HepG2 (cell line): ENCODE results near the gene ZNF280A. TPM values are rescaled to one million over a fixed set of nuclear protein-coding genes. Genes with fewer than 3 reads are reported as not detected.

Source experiments
- CBX5 ChIP-seq: sonication (generic); formaldehyde crosslinking; IDR thresholded peaks from 2 replicates; pipeline ENCODE4 v1.4.0; 2020; ENCODE audit warnings: missing genetic modification reagents, borderline replicate concordance
- FOXC1 ChIP-seq: sonication (generic); formaldehyde crosslinking; IDR thresholded peaks from 2 replicates; pipeline ENCODE4 v1.8.0; 2022; ENCODE audit warnings: mild to moderate bottlenecking, missing genetic modification reagents, borderline replicate concordance
- FOXJ3 ChIP-seq: sonication (generic); formaldehyde crosslinking; IDR thresholded peaks from 2 replicates; pipeline ENCODE4 v1.4.0; 2020; ENCODE audit warnings: missing genetic modification reagents, mild to moderate bottlenecking, borderline replicate concordance
- RFX1 ChIP-seq: fragments of 450-650 bp; IDR thresholded peaks from 2 replicates; pipeline ENCODE4 v1.6.1; 2017
- SP5 ChIP-seq: IDR thresholded peaks from 2 replicates; pipeline ENCODE4 v1.6.1; 2016; ENCODE audit warnings: low read depth, borderline replicate concordance
- SUZ12 ChIP-seq: fragments of 150-350 bp; IDR thresholded peaks from 2 replicates; pipeline ENCODE4 v1.6.1; 2014; ENCODE audit warnings: low read depth, low read length
- TEAD3 ChIP-seq: optimal IDR thresholded peaks from 2 replicates; pipeline ENCODE3; 2016; ENCODE audit warnings: borderline replicate concordance
- ZBTB20 ChIP-seq: sonication (generic); formaldehyde crosslinking; IDR thresholded peaks from 2 replicates; pipeline ENCODE4 v1.8.1; 2023; ENCODE audit warnings: missing genetic modification reagents, low read depth, mild to moderate bottlenecking, borderline replicate concordance
- ZBTB3 ChIP-seq: sonication (generic); formaldehyde crosslinking; IDR thresholded peaks from 2 replicates; pipeline ENCODE4 v1.4.0; 2020; ENCODE audit warnings: low read depth, mild to moderate bottlenecking, moderate library complexity, missing genetic modification reagents, borderline replicate concordance
- ZNF3 ChIP-seq: IDR thresholded peaks from 2 replicates; pipeline ENCODE4 v1.7.0; 2017; ENCODE audit warnings: inconsistent platforms
- ZNF724P ChIP-seq: sonication (generic); formaldehyde crosslinking; IDR thresholded peaks from 2 replicates; pipeline ENCODE4 v1.8.0; 2022; ENCODE audit warnings: missing genetic modification reagents, borderline replicate concordance
- polyA plus RNA-seq, 8 experiments: library from polyadenylated mRNA; depleted of rRNA in 3 of 8; stranded (reverse) in 7 of 8; unstranded in 1 of 8; fragments of >200 nt; fragmentation: Illumina TruSeq in 4 of 8; extraction: Trizol in 4 of 8; gene quantifications; 2 replicates each; pipeline versions ENCODE4 v1.2.1 to v1.2.3, GENCODE V29; 2011 to 2016; ENCODE audit warnings: low read depth in 4 of 8, missing spikeins in 1 of 8, mixed read lengths in 1 of 8; ENCODE audit not compliant: insufficient read depth in 1 of 8
- total RNA-seq, 5 experiments: library from RNA; depleted of rRNA; stranded (reverse); fragments of >200 nt; fragmentation: Illumina TruSeq; extraction: Trizol; gene quantifications; 2 replicates each; pipeline ENCODE4 v1.2.3, GENCODE V29; 2016; ENCODE audit warnings: low read depth in 1 of 5
- TF ChIP-seq, protein P1 (sequence below), 2 experiments: sonication (generic) in 1 of 2; formaldehyde crosslinking in 1 of 2; IDR thresholded peaks; 2 replicates each; pipeline versions ENCODE4 v1.4.0 to v1.6.1; 2016 to 2020; ENCODE audit warnings: borderline replicate concordance in 1 of 2, low read depth in 1 of 2, mild to moderate bottlenecking in 1 of 2, missing genetic modification reagents in 1 of 2
- TF ChIP-seq, protein P2 (sequence below): sonication (generic); formaldehyde crosslinking; IDR thresholded peaks from 2 replicates; pipeline ENCODE4 v1.4.0; 2020; ENCODE audit warnings: missing genetic modification reagents
- TF ChIP-seq, protein P3 (sequence below): sonication (generic); formaldehyde crosslinking; IDR thresholded peaks from 2 replicates; pipeline ENCODE4 v1.4.0; 2020; ENCODE audit warnings: missing genetic modification reagents; ENCODE audit errors: not compliant biosample characterization
- TF ChIP-seq, protein P4 (sequence below): sonication (generic); formaldehyde crosslinking; IDR thresholded peaks from 2 replicates; pipeline ENCODE4 v1.5.0; 2020; ENCODE audit warnings: missing genetic modification reagents
- TF ChIP-seq, protein P5 (sequence below): sonication (generic); formaldehyde crosslinking; IDR thresholded peaks from 2 replicates; pipeline ENCODE4 v1.5.1; 2020; ENCODE audit warnings: mild to moderate bottlenecking, missing genetic modification reagents, borderline replicate concordance

The ZNF280A gene
- total and polyA plus RNA-seq, 2 of the 13 experiments (the other 11 are each of a cell fraction or from before 2014, with no cell fraction given), result 1.4 to 2.9 TPM

DNA sequence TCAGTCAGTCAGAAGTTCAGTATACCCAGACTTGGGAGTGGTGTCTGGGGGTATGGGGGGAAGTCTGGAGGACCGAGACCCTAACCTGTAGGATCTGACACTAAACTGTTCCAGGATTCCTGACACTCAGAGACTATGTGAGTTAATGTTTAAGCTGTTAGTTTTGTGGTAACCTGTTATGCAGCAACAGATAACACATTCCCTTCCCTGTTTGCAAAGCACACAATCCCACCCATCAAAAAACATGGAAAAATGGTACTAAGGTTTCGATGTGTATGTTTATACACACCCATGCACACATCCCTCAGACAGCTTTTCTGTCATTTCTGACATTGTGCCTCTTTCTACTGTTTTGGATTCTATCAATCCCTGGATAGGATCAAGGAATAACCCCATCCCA lies 39.1 kb downstream of the ZNF280A start (continued):
- TF ChIP-seq, protein P1, sequence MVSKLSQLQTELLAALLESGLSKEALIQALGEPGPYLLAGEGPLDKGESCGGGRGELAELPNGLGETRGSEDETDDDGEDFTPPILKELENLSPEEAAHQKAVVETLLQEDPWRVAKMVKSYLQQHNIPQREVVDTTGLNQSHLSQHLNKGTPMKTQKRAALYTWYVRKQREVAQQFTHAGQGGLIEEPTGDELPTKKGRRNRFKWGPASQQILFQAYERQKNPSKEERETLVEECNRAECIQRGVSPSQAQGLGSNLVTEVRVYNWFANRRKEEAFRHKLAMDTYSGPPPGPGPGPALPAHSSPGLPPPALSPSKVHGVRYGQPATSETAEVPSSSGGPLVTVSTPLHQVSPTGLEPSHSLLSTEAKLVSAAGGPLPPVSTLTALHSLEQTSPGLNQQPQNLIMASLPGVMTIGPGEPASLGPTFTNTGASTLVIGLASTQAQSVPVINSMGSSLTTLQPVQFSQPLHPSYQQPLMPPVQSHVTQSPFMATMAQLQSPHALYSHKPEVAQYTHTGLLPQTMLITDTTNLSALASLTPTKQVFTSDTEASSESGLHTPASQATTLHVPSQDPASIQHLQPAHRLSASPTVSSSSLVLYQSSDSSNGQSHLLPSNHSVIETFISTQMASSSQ (IDR thresholded peaks at IDR 0.05; ENCODE audit: low read depth), result peak; percentile 86
- TF ChIP-seq, protein P1 (CRISPR knock-in tag; IDR thresholded peaks at IDR 0.05; ENCODE audit: borderline replicate concordance), result peak; percentile 85; the same call in 1 of the 2 replicates
- no peak for TF ChIP-seq ZNF3 (CRISPR knock-in tag)
- no peak for TF ChIP-seq ZBTB20 (CRISPR knock-in tag)
- TF ChIP-seq, protein P2, sequence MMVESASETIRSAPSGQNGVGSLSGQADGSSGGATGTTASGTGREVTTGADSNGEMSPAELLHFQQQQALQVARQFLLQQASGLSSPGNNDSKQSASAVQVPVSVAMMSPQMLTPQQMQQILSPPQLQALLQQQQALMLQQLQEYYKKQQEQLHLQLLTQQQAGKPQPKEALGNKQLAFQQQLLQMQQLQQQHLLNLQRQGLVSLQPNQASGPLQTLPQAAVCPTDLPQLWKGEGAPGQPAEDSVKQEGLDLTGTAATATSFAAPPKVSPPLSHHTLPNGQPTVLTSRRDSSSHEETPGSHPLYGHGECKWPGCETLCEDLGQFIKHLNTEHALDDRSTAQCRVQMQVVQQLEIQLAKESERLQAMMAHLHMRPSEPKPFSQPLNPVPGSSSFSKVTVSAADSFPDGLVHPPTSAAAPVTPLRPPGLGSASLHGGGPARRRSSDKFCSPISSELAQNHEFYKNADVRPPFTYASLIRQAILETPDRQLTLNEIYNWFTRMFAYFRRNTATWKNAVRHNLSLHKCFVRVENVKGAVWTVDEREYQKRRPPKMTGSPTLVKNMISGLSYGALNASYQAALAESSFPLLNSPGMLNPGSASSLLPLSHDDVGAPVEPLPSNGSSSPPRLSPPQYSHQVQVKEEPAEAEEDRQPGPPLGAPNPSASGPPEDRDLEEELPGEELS, result peak; percentile 77
- TF ChIP-seq FOXC1 (CRISPR knock-in tag), result no peak
- TF ChIP-seq, protein P3, sequence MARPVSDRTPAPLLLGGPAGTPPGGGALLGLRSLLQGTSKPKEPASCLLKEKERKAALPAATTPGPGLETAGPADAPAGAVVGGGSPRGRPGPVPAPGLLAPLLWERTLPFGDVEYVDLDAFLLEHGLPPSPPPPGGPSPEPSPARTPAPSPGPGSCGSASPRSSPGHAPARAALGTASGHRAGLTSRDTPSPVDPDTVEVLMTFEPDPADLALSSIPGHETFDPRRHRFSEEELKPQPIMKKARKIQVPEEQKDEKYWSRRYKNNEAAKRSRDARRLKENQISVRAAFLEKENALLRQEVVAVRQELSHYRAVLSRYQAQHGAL (CRISPR knock-in tag), result no peak
- TF ChIP-seq RFX1, result no peak
- no peak for TF ChIP-seq CBX5
- no peak for TF ChIP-seq FOXJ3 (CRISPR knock-in tag)
- TF ChIP-seq SP5 (CRISPR knock-in tag), result 0 out of 2 replicates have a peak, but pooled peaks have one; percentile 48
- TF ChIP-seq, protein P4, sequence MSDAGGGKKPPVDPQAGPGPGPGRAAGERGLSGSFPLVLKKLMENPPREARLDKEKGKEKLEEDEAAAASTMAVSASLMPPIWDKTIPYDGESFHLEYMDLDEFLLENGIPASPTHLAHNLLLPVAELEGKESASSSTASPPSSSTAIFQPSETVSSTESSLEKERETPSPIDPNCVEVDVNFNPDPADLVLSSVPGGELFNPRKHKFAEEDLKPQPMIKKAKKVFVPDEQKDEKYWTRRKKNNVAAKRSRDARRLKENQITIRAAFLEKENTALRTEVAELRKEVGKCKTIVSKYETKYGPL (CRISPR knock-in tag), result no peak
- TF ChIP-seq, protein P5, sequence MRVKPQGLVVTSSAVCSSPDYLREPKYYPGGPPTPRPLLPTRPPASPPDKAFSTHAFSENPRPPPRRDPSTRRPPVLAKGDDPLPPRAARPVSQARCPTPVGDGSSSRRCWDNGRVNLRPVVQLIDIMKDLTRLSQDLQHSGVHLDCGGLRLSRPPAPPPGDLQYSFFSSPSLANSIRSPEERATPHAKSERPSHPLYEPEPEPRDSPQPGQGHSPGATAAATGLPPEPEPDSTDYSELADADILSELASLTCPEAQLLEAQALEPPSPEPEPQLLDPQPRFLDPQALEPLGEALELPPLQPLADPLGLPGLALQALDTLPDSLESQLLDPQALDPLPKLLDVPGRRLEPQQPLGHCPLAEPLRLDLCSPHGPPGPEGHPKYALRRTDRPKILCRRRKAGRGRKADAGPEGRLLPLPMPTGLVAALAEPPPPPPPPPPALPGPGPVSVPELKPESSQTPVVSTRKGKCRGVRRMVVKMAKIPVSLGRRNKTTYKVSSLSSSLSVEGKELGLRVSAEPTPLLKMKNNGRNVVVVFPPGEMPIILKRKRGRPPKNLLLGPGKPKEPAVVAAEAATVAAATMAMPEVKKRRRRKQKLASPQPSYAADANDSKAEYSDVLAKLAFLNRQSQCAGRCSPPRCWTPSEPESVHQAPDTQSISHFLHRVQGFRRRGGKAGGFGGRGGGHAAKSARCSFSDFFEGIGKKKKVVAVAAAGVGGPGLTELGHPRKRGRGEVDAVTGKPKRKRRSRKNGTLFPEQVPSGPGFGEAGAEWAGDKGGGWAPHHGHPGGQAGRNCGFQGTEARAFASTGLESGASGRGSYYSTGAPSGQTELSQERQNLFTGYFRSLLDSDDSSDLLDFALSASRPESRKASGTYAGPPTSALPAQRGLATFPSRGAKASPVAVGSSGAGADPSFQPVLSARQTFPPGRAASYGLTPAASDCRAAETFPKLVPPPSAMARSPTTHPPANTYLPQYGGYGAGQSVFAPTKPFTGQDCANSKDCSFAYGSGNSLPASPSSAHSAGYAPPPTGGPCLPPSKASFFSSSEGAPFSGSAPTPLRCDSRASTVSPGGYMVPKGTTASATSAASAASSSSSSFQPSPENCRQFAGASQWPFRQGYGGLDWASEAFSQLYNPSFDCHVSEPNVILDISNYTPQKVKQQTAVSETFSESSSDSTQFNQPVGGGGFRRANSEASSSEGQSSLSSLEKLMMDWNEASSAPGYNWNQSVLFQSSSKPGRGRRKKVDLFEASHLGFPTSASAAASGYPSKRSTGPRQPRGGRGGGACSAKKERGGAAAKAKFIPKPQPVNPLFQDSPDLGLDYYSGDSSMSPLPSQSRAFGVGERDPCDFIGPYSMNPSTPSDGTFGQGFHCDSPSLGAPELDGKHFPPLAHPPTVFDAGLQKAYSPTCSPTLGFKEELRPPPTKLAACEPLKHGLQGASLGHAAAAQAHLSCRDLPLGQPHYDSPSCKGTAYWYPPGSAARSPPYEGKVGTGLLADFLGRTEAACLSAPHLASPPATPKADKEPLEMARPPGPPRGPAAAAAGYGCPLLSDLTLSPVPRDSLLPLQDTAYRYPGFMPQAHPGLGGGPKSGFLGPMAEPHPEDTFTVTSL, result peak; percentile 33; the same call in 1 of the 2 replicates
- TF ChIP-seq ZNF724P (CRISPR knock-in tag), result no peak
- no peak for TF ChIP-seq ZBTB3 (CRISPR knock-in tag)
- no peak for TF ChIP-seq SUZ12
- peak; percentile 77 for TF ChIP-seq TEAD3 (CRISPR knock-in tag)
